Mesothelial cell of epicardium (in vitro differentiated cells): ENCODE results near the gene EXD3. TPM values are rescaled to one million over a fixed set of nuclear protein-coding genes. Genes with fewer than 3 reads are reported as not detected.
"Not testable (repeated sequence)": the region's sequence is repeated elsewhere in the genome, so short reads cannot be mapped to it uniquely, and the experiment has no call there.

Experiments used
- DNase-seq, 2 experiments: peaks; one replicate each; pipeline ENCODE4 v3.0.0; 2021; ENCODE audit warnings: low spot score in 2 of 2; ENCODE audit not compliant: unreplicated experiment in 2 of 2
- H3K27ac Mint-ChIP-seq: 2 replicates; pipeline ENCODE4 v1.8.0; 2021; ENCODE audit warnings: mixed read lengths
- H3K27me3 Mint-ChIP-seq: 2 replicates; pipeline ENCODE4 v1.8.0; 2021; ENCODE audit warnings: low read depth, mixed read lengths
- H3K36me3 Mint-ChIP-seq: 2 replicates; pipeline ENCODE4 v1.8.0; 2021; ENCODE audit warnings: mixed read lengths
- H3K4me1 Mint-ChIP-seq: 2 replicates; pipeline ENCODE4 v1.8.0; 2021; ENCODE audit warnings: mixed read lengths
- H3K4me3 Mint-ChIP-seq: 2 replicates; pipeline ENCODE4 v1.8.0; 2021; ENCODE audit warnings: mild to moderate bottlenecking, moderate library complexity, mixed read lengths
- H3K9me3 Mint-ChIP-seq: 2 replicates; pipeline ENCODE4 v1.8.0; 2021; ENCODE audit warnings: mixed read lengths
- total RNA-seq: library from RNA; stranded (reverse); gene quantifications from 3 replicates; pipeline ENCODE4 v1.2.1, GENCODE V29; 2021
- TF ChIP-seq, protein P1 (sequence below): fragments of 200-600 bp; sonication (generic); IDR thresholded peaks from one replicate; pipeline ENCODE4 v1.5.0; 2021; ENCODE audit warnings: antibody characterized with exemption; ENCODE audit not compliant: unreplicated experiment

EXD3 gene
- total RNA-seq, 1 donor from 2014 or later, result 38.2 TPM

GRCh38 chr9:137452006-137452760 lies 29.2 kb upstream of the EXD3 start:
- peaks cover 11% of the 10 kb centered on the region for H3K4me1 Mint-ChIP-seq
- TF ChIP-seq, protein P1, sequence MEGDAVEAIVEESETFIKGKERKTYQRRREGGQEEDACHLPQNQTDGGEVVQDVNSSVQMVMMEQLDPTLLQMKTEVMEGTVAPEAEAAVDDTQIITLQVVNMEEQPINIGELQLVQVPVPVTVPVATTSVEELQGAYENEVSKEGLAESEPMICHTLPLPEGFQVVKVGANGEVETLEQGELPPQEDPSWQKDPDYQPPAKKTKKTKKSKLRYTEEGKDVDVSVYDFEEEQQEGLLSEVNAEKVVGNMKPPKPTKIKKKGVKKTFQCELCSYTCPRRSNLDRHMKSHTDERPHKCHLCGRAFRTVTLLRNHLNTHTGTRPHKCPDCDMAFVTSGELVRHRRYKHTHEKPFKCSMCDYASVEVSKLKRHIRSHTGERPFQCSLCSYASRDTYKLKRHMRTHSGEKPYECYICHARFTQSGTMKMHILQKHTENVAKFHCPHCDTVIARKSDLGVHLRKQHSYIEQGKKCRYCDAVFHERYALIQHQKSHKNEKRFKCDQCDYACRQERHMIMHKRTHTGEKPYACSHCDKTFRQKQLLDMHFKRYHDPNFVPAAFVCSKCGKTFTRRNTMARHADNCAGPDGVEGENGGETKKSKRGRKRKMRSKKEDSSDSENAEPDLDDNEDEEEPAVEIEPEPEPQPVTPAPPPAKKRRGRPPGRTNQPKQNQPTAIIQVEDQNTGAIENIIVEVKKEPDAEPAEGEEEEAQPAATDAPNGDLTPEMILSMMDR, result no peak

DNA sequence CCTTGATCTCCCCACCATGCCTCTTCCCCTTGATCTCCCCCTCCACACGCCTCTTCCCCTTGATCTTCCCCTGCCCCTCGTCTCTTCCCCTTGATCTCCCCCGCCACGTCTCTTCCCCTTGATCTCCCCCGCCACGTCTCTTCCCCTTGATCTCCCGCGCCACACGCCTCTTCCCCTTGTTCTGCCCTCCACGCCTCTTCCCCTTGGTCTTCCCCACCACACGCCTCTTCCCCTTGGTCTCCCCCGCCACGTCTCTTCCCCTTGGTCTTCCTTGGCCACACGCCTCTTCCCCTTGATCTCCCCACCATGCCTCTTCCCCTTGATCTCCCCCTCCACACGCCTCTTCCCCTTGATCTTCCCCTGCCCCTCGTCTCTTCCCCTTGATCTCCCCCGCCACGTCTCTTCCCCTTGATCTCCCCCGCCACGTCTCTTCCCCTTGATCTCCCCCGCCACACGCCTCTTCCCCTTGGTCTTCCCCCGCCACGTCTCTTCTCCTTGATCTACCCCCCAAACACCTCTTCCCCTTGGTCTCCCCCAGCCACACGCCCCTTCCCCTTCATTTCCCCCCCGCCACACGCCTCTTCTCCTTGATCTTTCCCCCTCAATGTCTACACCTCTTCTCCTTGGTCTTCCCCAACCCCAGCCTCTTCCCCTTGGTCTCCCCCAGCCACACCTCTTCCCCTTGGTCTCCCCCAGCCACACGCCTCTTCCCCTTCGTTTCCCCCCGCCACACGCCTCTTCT lies 28.5 kb upstream of the EXD3 start:
- not testable (repeated sequence) for H3K27me3 Mint-ChIP-seq, H3K27ac Mint-ChIP-seq, H3K36me3 Mint-ChIP-seq, H3K9me3 Mint-ChIP-seq, DNase-seq, H3K4me3 Mint-ChIP-seq
- peaks cover 11% of the 10 kb centered on the region for H3K4me1 Mint-ChIP-seq

More at GRCh38 chr9:137452006-137452760, 29.2 kb upstream of the EXD3 start:
- Mint-ChIP-seq H3K9me3 (no peaks in the 10 kb centered on the region), H3K27ac (no peak overlapping the region), H3K36me3 (peaks cover 6% of the 10 kb centered on the region), H3K27me3 (no peaks in the 10 kb centered on the region), H3K4me3 (no peak overlapping the region)
- DNase-seq, result no peak

DNA sequence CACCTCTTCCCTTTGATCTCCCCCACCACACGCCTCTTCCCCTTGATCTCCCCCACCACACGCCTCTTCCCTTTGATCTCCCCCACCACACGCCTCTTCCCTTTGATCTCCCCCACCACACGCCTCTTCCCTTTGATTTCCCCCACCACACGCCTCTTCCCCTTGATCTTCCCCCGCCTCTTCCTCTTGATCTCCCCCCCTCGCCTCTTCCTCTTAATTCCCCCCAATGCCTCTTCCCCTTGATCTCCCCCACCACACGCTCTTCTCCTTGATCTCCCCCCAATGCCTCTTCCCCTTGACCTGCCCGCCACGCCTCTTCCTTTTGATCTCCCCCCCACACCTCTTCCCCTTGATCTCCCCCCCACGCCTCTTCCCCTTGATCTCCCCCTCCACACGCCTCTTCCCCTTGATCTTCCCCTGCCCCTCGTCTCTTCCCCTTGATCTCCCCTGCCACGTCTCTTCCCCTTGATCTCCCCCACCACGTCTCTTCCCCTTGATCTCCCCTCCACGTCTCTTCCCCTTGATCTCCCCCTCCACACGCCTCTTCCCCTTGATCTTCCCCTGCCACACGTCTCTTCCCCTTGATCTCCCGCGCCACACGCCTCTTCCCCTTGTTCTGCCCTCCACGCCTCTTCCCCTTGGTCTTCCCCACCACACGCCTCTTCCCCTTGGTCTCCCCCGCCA lies 27.7 kb upstream of the EXD3 start:
- not testable (repeated sequence) for H3K9me3 Mint-ChIP-seq, H3K4me3 Mint-ChIP-seq, H3K27ac Mint-ChIP-seq, DNase-seq, H3K27me3 Mint-ChIP-seq, H3K36me3 Mint-ChIP-seq, H3K4me1 Mint-ChIP-seq

DNA sequence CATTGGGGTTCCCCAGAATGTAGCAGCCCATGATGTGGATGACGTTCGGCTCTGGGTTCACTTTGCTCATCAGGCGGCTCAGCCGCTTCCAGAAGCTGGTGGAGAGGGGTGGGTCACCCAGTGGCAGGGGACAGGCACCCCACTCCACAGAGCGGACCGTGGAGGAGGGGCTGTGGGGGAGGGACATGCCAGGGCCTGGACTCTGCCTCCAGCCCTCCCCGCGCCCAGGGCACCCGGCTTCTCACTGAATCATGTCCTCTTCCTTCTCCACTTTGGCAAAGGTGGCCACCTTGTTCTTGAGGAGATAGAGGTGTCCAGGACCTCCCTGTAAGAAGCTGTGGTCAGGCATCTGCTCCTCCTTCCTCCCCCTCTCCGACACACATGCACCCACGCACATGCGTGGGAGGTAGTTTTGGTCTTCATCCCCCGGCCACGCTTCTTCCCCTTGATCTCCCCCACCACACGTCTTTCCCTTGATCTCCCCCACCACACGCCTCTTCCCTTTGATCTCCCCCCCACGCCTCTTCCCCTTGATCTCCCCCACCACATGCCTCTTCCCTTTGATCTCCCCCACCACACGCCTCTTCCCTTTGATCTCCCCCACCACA lies 27.1 kb upstream of the EXD3 start:
- H3K27ac Mint-ChIP-seq, result no peak overlapping the region
- H3K27me3 Mint-ChIP-seq, result peaks cover 2% of the 10 kb centered on the region
- H3K4me1 Mint-ChIP-seq, result peaks cover 13% of the 10 kb centered on the region
- TF ChIP-seq, protein P1, result no peak
- no peak overlapping the region for H3K4me3 Mint-ChIP-seq
- H3K9me3 Mint-ChIP-seq, result no peaks in the 10 kb centered on the region
- DNase-seq, result peak in 1 of 2 experiments; percentile 6
- H3K36me3 Mint-ChIP-seq, result peaks cover 3% of the 10 kb centered on the region

GRCh38 chr9:137449081-137449844 lies 26.3 kb upstream of the EXD3 start:
- TF ChIP-seq, protein P1, result no peak
- peaks cover 2% of the 10 kb centered on the region for H3K27me3 Mint-ChIP-seq

DNA sequence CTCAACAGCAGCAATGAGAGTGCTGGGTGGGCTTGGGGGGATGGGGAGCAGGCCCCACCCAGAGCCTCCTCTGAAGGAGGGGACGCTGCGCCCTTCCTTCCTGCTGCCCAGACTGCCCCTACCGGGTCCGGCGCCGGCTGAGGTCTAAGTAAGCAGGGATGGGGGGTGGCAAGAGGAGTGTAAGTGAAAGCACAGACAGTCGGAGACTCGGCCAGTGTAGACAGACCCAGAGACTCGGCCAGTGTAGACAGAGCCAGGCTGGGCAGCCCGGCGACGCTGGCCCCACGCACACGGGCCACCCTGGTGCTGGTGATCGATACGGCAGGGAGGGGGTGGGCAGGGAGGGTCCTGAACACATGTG lies 25.6 kb upstream of the EXD3 start:
- TF ChIP-seq, protein P1, result no peak
- Mint-ChIP-seq H3K27ac (no peak overlapping the region), H3K27me3 (peaks cover 3% of the 10 kb centered on the region), H3K4me3 (no peak overlapping the region), H3K9me3 (no peaks in the 10 kb centered on the region), H3K36me3 (peaks cover 3% of the 10 kb centered on the region), H3K4me1 (peaks cover 5% of the 10 kb centered on the region)
- DNase-seq, result peak in 1 of 2 experiments; percentile 14

More at GRCh38 chr9:137449081-137449844, 26.3 kb upstream of the EXD3 start:
- Mint-ChIP-seq H3K4me1 (peaks cover 7% of the 10 kb centered on the region), H3K27ac (no peak overlapping the region), H3K9me3 (no peaks in the 10 kb centered on the region), H3K36me3 (peaks cover 3% of the 10 kb centered on the region), H3K4me3 (no peak overlapping the region)
- DNase-seq, result peak in 1 of 2 experiments; percentile 8
